ENCODE measurements around the gene TCTN1. TPM values are rescaled to one million over a fixed set of nuclear protein-coding genes. Genes with fewer than 3 reads are reported as not detected.

TCTN1 gene
- total and polyA plus RNA-seq, 2 of the 13 experiments (the other 11 are each of a cell fraction or from before 2014, with no cell fraction given), result 13.6 to 16.0 TPM

DNA sequence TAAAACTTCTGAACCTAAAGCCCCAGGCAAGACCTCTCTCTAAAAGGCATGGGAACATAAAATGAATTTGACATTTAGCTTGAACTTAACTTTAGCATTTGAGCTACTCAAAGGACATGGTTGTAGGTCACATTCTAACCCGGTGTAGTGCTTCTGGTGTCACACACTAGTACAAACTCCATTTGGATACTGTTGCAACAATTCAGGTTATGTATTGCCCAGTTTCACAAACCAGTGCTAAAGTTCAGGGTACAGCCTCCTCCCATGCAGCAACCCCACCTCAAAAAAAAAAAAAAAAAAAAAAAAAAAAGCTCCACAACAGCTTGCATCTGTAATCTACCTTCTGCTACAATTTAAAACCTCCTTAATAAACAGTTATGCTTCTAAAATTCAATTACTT is 38.6 kb upstream of the TCTN1 start (continued):
- peak; percentile 59; the same call in 1 of the 2 replicates for TF ChIP-seq TARDBP (CRISPR knock-in tag; IDR thresholded peaks at IDR 0.05)
- TF ChIP-seq ZNF264 (CRISPR knock-in tag; IDR thresholded peaks at IDR 0.05), result peak; percentile 64; the same call in 1 of the 2 replicates
- TF ChIP-seq EHMT2 (IDR thresholded peaks at IDR 0.05; ENCODE audit: borderline replicate concordance, low read depth, low read length), result no peak
- no peak for TF ChIP-seq MAZ (IDR thresholded peaks at IDR 0.05; ENCODE audit: borderline replicate concordance, low read depth, low read length)
- TF ChIP-seq MAZ (CRISPR knock-in tag; IDR thresholded peaks at IDR 0.05; ENCODE audit: low read depth), result no peak
- peak; percentile 87 for TF ChIP-seq IRF2 (CRISPR knock-in tag; IDR thresholded peaks at IDR 0.05)
- TF ChIP-seq ZNF605 (CRISPR knock-in tag; IDR thresholded peaks at IDR 0.05), result no peak
- 0 out of 2 replicates have a peak, but pooled peaks have one; percentile 33 for TF ChIP-seq HOXA5 (CRISPR knock-in tag; IDR thresholded peaks at IDR 0.05)

DNA sequence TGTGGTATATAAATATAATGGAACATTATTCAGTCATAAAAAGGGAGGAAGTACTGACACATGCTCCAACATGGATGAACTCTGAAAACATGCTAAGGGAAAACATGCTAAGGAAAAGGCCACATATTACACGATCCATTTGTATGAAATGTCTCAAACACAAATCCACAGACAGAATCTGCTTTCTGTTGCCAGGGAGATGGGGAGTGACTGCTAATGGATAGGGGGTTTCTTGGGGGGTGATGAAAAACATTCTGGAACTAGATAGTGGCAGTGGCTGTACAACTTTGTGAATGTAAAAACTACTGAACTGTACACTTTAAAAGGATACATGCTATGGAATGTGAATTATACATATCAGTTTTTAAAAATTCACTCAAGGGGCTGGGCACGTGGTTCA is 37.4 kb upstream of the TCTN1 start:
- peak overlapping the region; percentile 30 for H3K27ac ChIP-seq (ENCODE audit: extremely low read length, insufficient read depth, low read length)
- H3K4me2 ChIP-seq (ENCODE audit: low read depth, low read length), result no peak overlapping the region
- intact Hi-C loops (cut with micrococcal nuclease; ENCODE audit: unreplicated experiment), result no loop called here

More for the DNA sequence above, 37.4 kb upstream of the TCTN1 start:
- Histone ChIP-seq H3K79me2 (ENCODE audit: insufficient read depth, low read length) (peaks cover 87% of the 10 kb centered on the region), H3K36me3 (replicated peaks in 1 of 2; ENCODE audit: control insufficient read depth in 1 of 2, insufficient read depth in 2 of 2, low read length in 2 of 2) (no peaks in the 10 kb centered on the region; a peak in 1 of 5 replicates), H2AFZ (ENCODE audit: low read length) (no peak overlapping the region), H3K9ac (ENCODE audit: insufficient read depth, low read depth, low read length) (no peak overlapping the region), H3K9me3 (ENCODE audit: low read length) (peaks cover 10% of the 10 kb centered on the region), H4K20me1 (ENCODE audit: insufficient read depth, low read length) (peaks cover 19% of the 10 kb centered on the region), H3K4me3 (replicated peaks in 1 of 3; ENCODE audit: insufficient read depth in 1 of 3, low read depth in 2 of 3, low read length in 3 of 3) (no peak overlapping the region), H3K27me3 (ENCODE audit: control insufficient read depth in 1 of 2, insufficient read depth in 2 of 2, low read length in 2 of 2) (no peaks in the 10 kb centered on the region), H3K4me1 (ENCODE audit: insufficient read depth, low read length) (peaks cover 75% of the 10 kb centered on the region)
- ATAC-seq (no peak), DNase-seq (ENCODE audit: low spot score) (no peak), FAIRE-seq (no peak)
- POLR2A ChIA-PET, result interaction anchor here (1.9 to 2.5 kb wide), 2 partner anchors 9 to 10 kb away, joined by 9 to 23 read pairs; no protein-coding TSS in a partner anchor
- in situ Hi-C loops (cut with HindIII; ENCODE audit: extremely low pct_ligation_motif_present, low pct_unique_long_range_greater_than_20kb), result loop anchor here (25.0 kb wide), 1 partner anchor 464 kb away; the partner anchor contains the start of gene IFT81
- BruUV-seq (replicated peaks), result no TSS peak
- 94% methylated on average over 2 of the region's 2 CpGs for WGBS (ENCODE audit: low lambda C conversion rate)
- CTCF ChIA-PET (ENCODE audit: low intra/inter-chr PET ratio, low total read pairs), result no interaction called here
- TF ChIP-seq TBL1XR1 (IDR thresholded peaks at IDR 0.05; ENCODE audit: borderline replicate concordance, low read length, partially characterized antibody) (no peak), FOXO4 (CRISPR knock-in tag; conservative IDR thresholded peaks at IDR 0.05) (no peak), YEATS2 (CRISPR knock-in tag; IDR thresholded peaks at IDR 0.05; ENCODE audit: borderline replicate concordance) (no peak), TOPORS (CRISPR knock-in tag; IDR thresholded peaks at IDR 0.05) (no peak), MTA1 (CRISPR knock-in tag; IDR thresholded peaks at IDR 0.05; ENCODE audit: borderline replicate concordance) (no peak), ZNF678 (CRISPR knock-in tag; IDR thresholded peaks at IDR 0.05) (no peak), ZNF317 (CRISPR knock-in tag; IDR thresholded peaks at IDR 0.05) (no peak), TFAP4 (IDR thresholded peaks at IDR 0.05; ENCODE audit: borderline replicate concordance, low read depth) (no peak), NONO (IDR thresholded peaks at IDR 0.05) (no peak), NONO (CRISPR knock-in tag; conservative IDR thresholded peaks at IDR 0.05) (no peak), ZNF616 (CRISPR knock-in tag; IDR thresholded peaks at IDR 0.05; ENCODE audit: low read depth) (no peak), XRCC5 (optimal IDR thresholded peaks at IDR 0.05; ENCODE audit: low read length) (no peak), TGIF2 (CRISPR knock-in tag; IDR thresholded peaks at IDR 0.05) (no peak), ZNF709 (CRISPR knock-in tag; IDR thresholded peaks at IDR 0.05) (no peak)
